CD4-positive, alpha-beta T cell (primary cell): Measurements from ENCODE around the gene OTULINL. TPM values are rescaled to one million over a fixed set of nuclear protein-coding genes. Genes with fewer than 3 reads are reported as not detected.

Source experiments
- ATAC-seq: fragments of 200-7000 bp; cut with Tn5 transposase; one replicate; pipeline ENCODE4 v1.10.0; 2022; ENCODE audit warnings: mild to moderate bottlenecking; ENCODE audit not compliant: poor library complexity
- CTCF ChIA-PET: fragments of 350-600 bp; sonication (Branson Sonifier 250); formaldehyde crosslinking; loops from one replicate; lab custom pipeline; 2021; ENCODE audit warnings: antibody characterized with exemption, inconsistent platforms; lab: Charles Lee
- POLR2A ChIA-PET: fragments of 350-600 bp; sonication (Branson Sonifier 250); formaldehyde crosslinking; loops from one replicate; lab custom pipeline; 2021; ENCODE audit warnings: antibody characterized with exemption, inconsistent platforms; lab: Charles Lee
- DNase-seq, 14 experiments: peaks; one replicate each; pipeline ENCODE4 v3.0.0-alpha.2; 2013 to 2020; ENCODE audit warnings: mixed read lengths in 2 of 14
- H3K27ac ChIP-seq, 2 donors: one replicate each; pipeline versions ENCODE4 v1.5.1 to v1.7.0; 2013; ENCODE audit warnings: low read length in 2 of 2, low read depth in 1 of 2, mild to moderate bottlenecking in 1 of 2
- H3K27me3 ChIP-seq, 2 experiments: 1 replicate in 1 of 2; 2 replicates in 1 of 2; pipeline versions ENCODE4 v1.6.1 to v1.7.0; 2013; ENCODE audit warnings: low read length in 2 of 2, control low read depth in 1 of 2, mild to moderate bottlenecking in 1 of 2, moderate library complexity in 1 of 2; ENCODE audit not compliant: insufficient read depth in 2 of 2, control insufficient read depth in 1 of 2
- H3K36me3 ChIP-seq: one replicate; pipeline ENCODE4 v1.6.1; 2013; ENCODE audit warnings: low read length, control low read depth; ENCODE audit not compliant: insufficient read depth
- H3K4me1 ChIP-seq: one replicate; pipeline ENCODE4 v1.6.1; 2013; ENCODE audit warnings: low read length, control low read depth; ENCODE audit not compliant: insufficient read depth
- H3K4me3 ChIP-seq: one replicate; pipeline ENCODE4 v1.5.1; 2013; ENCODE audit warnings: mild to moderate bottlenecking, low read length, moderate library complexity
- H3K9me3 ChIP-seq, 2 experiments: 1 replicate in 1 of 2; 2 replicates in 1 of 2; pipeline versions ENCODE4 v1.6.1 to v1.7.0; 2013; ENCODE audit warnings: low read length in 2 of 2, mild to moderate bottlenecking in 2 of 2, control low read depth in 1 of 2, moderate library complexity in 1 of 2; ENCODE audit not compliant: control insufficient read depth in 1 of 2, insufficient read depth in 1 of 2
- H3K27ac Mint-ChIP-seq: one replicate; pipeline ENCODE4 v1.8.0; 2020; ENCODE audit warnings: mixed read lengths
- H3K27me3 Mint-ChIP-seq: one replicate; pipeline ENCODE4 v1.8.0; 2021; ENCODE audit warnings: mixed read lengths
- H3K36me3 Mint-ChIP-seq: one replicate; pipeline ENCODE4 v1.8.0; 2021; ENCODE audit warnings: low read depth, mixed read lengths
- H3K4me1 Mint-ChIP-seq: one replicate; pipeline ENCODE4 v1.8.0; 2021; ENCODE audit warnings: low read depth, mixed read lengths
- H3K4me3 Mint-ChIP-seq: one replicate; pipeline ENCODE4 v1.8.0; 2020; ENCODE audit warnings: mild to moderate bottlenecking, mixed read lengths
- H3K9me3 Mint-ChIP-seq: one replicate; pipeline ENCODE4 v1.8.0; 2020; ENCODE audit warnings: mixed read lengths
- intact Hi-C, 2 experiments: fragments of 100-400 bp; cut with DNase I in 1 of 2; cut with micrococcal nuclease in 1 of 2; formaldehyde crosslinking; loops; one replicate each; pipeline versions ENCODE4 v1.15.1 to v1.9.0; 2023 to 2025; cut with DNase I, micrococcal nuclease
- total RNA-seq, 174 experiments: library from RNA in 2 of 174; stranded (reverse) in 2 of 174; gene quantifications; one replicate each; pipeline ENCODE4 v1.2.3 and lab custom pipeline; 2021 to 2026
- TF ChIP-seq, protein P1 (sequence below): fragments of 200-600 bp; IDR thresholded peaks from one replicate; pipeline ENCODE4 v1.8.0; 2022; ENCODE audit warnings: antibody characterized with exemption, mild to moderate bottlenecking

The OTULINL gene
- total RNA-seq, 2 experiments from 2014 or later: 55.6 to 60.9 TPM

DNA sequence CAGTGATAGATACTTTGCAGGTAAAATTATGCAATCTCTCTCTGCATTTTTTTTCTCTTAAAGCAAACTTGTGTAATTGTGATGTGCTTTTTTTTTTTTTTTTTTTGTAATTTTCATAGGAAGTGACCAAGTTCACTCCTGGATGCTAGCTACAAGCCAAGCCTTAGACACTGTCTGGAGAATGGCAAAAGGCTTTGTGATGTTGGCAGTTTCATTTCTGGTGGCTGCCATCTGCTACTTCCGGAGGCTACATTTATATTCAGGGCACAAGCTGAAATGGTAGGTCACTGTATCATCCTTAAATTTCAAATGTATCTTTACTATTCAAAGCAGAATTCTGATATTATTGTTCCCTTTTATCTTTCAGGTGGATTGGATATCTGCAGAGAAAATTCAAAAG, 19.3 kb downstream of the OTULINL start:
- DNase-seq (no peak), ATAC-seq (no peak)
- no peaks in the 10 kb centered on the region for H3K27me3 ChIP-seq
- CTCF ChIA-PET: no interaction called here
- peaks cover 40% of the 10 kb centered on the region for H3K4me1 Mint-ChIP-seq
- H3K9me3 Mint-ChIP-seq: no peaks in the 10 kb centered on the region
- H3K4me1 ChIP-seq: peaks cover 26% of the 10 kb centered on the region
- POLR2A ChIA-PET: interaction anchor here (1.6 kb wide), 1 partner anchor 18 kb away, joined by 7 read pairs; no protein-coding TSS in a partner anchor
- no peaks in the 10 kb centered on the region for H3K27me3 Mint-ChIP-seq
- H3K27ac Mint-ChIP-seq: no peak overlapping the region
- no peak overlapping the region for H3K27ac ChIP-seq
- peaks cover 55% of the 10 kb centered on the region for H3K36me3 Mint-ChIP-seq
- H3K4me3 Mint-ChIP-seq: no peak overlapping the region
- TF ChIP-seq, protein P1, sequence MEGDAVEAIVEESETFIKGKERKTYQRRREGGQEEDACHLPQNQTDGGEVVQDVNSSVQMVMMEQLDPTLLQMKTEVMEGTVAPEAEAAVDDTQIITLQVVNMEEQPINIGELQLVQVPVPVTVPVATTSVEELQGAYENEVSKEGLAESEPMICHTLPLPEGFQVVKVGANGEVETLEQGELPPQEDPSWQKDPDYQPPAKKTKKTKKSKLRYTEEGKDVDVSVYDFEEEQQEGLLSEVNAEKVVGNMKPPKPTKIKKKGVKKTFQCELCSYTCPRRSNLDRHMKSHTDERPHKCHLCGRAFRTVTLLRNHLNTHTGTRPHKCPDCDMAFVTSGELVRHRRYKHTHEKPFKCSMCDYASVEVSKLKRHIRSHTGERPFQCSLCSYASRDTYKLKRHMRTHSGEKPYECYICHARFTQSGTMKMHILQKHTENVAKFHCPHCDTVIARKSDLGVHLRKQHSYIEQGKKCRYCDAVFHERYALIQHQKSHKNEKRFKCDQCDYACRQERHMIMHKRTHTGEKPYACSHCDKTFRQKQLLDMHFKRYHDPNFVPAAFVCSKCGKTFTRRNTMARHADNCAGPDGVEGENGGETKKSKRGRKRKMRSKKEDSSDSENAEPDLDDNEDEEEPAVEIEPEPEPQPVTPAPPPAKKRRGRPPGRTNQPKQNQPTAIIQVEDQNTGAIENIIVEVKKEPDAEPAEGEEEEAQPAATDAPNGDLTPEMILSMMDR: no peak
- no peaks in the 10 kb centered on the region for H3K9me3 ChIP-seq
- no peak overlapping the region for H3K4me3 ChIP-seq
- intact Hi-C loops: no loop called here
- peaks cover 33% of the 10 kb centered on the region for H3K36me3 ChIP-seq

- ChIA-PET POLR2A (no interaction called here), CTCF (no interaction called here)
- peaks cover 4% of the 10 kb centered on the region for H3K4me1 ChIP-seq
- TF ChIP-seq, protein P1: no peak
- Mint-ChIP-seq H3K4me3 (no peak overlapping the region), H3K9me3 (no peaks in the 10 kb centered on the region), H3K27ac (no peak overlapping the region), H3K4me1 (peaks cover 17% of the 10 kb centered on the region), H3K27me3 (no peaks in the 10 kb centered on the region), H3K36me3 (peaks cover 78% of the 10 kb centered on the region)
- no peaks in the 10 kb centered on the region for H3K9me3 ChIP-seq
- no peak for DNase-seq
- no peak for ATAC-seq
- intact Hi-C loops: no loop called here
- H3K4me3 ChIP-seq: no peak overlapping the region
- peaks cover 43% of the 10 kb centered on the region for H3K36me3 ChIP-seq
- no peak overlapping the region for H3K27ac ChIP-seq
- H3K27me3 ChIP-seq: no peaks in the 10 kb centered on the region
Measured at GRCh38 chr5:14603141-14603540, 21.5 kb downstream of the OTULINL start.

GRCh38 chr5:14607104-14607503, 25.5 kb downstream of the OTULINL start:
- no peaks in the 10 kb centered on the region for H3K4me1 Mint-ChIP-seq
- intact Hi-C loops: no loop called here

More at GRCh38 chr5:14607104-14607503, 25.5 kb downstream of the OTULINL start:
- DNase-seq (no peak), ATAC-seq (no peak)
- peaks cover 64% of the 10 kb centered on the region for H3K36me3 ChIP-seq
- Mint-ChIP-seq H3K36me3 (peaks cover 93% of the 10 kb centered on the region), H3K27me3 (no peaks in the 10 kb centered on the region), H3K9me3 (no peaks in the 10 kb centered on the region), H3K27ac (no peak overlapping the region), H3K4me3 (no peak overlapping the region)
- H3K27ac ChIP-seq: no peak overlapping the region
- TF ChIP-seq, protein P1: no peak
- H3K4me1 ChIP-seq: no peaks in the 10 kb centered on the region
- ChIA-PET CTCF (no interaction called here), POLR2A (no interaction called here)
- no peaks in the 10 kb centered on the region for H3K9me3 ChIP-seq
- H3K4me3 ChIP-seq: no peak overlapping the region
- H3K27me3 ChIP-seq: no peaks in the 10 kb centered on the region
